ENCODE results near the gene CEP170B.
"Not testable (repeated sequence)": the region's sequence is repeated elsewhere in the genome, so short reads cannot be mapped to it uniquely, and the experiment has no call there.

Gene CEP170B

DNA sequence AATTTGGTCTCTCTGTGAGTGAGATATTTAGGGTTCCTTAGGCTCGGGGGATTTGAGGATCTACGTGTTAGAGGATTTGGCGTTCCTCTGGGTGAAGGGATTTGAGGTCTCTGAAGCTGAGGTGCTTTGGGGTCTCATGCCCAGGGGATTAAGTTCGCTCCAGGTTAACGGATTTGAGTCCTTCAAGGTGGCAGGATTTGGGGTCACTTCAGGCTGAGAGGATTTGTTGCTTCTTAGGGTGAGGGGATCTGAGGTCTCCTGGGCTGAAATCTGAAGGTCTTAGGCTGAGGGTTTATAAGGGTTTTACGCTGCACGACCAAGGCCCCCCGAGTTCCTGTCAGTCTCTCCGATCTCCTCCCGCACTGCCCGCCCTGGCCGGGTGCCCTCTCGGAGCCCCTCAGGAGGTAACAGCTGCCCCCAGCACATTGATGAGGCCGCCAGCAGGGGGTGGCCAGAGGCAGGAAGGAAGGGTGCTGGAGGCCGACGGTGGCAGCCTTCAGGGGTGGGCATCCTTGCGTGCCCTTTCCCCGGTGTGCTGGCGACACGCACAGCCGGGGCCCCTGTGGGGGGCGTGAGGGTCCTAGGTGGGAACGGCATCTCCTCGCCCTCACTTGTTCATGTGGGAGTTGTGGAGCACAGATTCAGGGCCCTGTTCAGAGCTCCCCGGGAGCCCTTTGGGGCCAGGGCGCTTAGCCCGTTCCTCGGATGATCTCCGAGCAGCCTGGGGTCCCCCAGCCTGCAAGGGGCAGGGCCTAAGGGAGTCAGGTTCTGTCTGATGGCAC, 14.3 kb downstream of the CEP170B start:
- peak in 1 of 5 experiments; percentile 6 for DNase-seq

DNA sequence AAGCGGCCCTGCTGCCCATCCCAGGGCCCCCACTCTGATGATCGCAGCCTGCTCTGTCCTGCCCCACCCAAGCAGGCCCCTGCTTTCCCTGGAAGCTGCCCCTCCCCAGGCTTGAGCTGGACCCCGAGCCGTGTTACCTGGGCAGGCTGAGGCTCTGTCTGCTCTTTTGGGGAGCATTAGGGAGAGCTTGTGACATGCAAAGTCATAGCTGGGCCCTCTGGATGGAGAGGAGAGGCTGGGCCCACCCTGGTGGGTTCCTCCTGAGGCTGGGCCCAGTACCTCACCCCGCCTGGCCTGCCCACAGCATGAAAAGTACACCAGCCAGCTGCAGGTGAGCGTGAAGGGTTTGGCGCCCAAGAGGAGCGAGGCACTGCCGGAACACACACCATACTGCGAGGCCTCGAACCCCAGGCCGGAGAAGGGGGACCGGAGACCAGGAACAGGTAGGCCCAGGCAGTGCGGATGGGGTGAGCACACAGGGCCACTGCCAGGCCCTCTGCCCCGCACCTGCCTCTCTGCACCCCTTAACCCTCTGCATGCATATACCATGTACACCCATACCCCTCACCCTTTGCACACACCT, 15.0 kb downstream of the CEP170B start:
- DNase-seq, result no peak

DNA sequence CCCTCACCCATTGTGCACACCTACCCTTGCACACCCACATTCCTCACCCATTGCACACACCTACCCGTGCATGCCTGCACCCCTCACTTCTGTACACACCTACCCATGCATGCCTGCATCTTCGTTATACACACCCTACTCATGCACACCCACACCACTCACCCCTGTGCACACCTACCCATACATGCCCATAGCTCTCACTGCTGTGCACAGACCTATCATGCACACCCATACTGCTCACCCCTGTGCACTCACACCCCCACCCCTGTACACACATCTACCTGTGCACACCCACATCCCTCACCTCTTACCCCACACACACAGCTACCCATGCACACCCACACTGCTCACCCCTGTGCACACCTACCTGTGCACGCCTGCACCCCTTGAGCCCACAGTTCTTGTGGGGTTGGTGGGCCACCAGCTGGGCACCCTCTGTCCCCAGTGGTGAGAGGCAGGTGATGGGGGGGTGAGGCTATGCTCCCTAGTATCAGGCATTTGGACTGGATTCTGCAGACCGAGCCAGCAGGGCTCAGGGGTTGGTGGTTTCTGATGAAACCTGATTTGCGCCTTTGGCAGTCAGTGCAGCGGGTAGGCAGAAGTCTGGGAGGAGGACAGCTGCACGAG, 15.6 kb downstream of the CEP170B start:
- no peak for DNase-seq

DNA sequence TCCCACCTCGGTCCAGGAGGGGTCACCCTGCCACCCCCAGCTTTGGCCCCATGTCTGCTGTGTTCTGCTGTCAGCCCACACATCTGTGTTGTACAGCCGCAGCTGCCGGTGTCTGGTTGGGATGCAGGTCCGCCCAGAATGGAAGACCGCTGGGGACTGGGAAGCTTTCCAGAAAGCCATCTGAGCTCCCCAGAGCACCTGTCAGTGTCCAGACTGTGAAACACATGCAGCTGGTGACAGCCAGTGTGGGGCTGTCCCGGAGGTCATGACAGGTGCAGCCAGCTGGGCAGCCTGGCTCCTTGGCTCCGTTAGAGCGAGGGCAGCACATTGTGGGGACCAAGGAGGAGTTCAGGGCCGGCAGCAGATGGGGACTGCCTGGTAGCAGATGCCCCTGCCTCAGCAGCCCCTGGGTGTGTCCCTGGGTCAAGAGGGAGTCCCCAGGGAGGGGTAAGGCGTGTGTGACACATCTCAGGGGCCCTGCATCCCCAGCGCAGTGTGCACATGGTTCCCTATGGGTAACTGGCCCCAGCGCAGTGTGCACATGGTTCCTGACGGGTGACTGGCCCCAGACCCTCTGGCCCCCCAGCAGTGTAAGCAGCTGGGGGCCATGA, 16.4 kb downstream of the CEP170B start:
- no peak for DNase-seq

DNA sequence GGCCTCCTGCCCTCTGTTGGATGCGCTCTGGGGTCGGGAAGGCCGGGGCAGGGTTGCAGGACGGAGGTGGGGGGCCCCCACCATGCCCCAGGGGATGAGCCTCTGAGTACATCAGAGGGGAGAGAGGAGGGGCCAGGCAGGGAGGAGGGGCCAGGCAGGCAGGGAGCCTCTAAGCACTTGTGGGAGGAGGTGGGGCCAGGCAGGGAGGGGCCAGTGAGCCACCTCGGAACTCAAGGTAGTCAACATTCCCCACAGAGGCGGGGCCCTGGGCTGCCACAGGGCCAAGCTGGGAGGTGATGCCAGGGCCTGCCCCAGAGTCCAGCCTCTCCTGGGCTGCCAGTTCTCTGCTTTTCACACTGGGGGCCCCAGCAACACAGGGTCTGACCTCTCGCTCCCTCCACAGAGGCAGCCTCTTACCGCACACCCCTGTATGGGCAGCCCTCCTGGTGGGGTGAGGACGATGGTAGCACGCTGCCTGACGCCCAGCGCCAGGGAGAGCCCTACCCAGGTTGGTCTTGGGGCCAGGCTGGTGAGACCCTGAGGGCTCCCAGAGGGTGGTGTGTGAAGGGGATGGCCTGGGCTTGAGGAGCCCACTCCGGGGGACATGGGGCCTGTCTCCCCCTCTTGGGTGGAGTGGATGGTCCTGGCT, 17.4 kb downstream of the CEP170B start:
- peak in 1 of 5 experiments; percentile 7 for DNase-seq

GRCh38 chr14:104882991-104883660, 18.1 kb downstream of the CEP170B start:
- DNase-seq, result no peak

- DNase-seq, result peak in 1 of 5 experiments; percentile 7
Observed at GRCh38 chr14:104883681-104884361, 18.8 kb downstream of the CEP170B start.

DNA sequence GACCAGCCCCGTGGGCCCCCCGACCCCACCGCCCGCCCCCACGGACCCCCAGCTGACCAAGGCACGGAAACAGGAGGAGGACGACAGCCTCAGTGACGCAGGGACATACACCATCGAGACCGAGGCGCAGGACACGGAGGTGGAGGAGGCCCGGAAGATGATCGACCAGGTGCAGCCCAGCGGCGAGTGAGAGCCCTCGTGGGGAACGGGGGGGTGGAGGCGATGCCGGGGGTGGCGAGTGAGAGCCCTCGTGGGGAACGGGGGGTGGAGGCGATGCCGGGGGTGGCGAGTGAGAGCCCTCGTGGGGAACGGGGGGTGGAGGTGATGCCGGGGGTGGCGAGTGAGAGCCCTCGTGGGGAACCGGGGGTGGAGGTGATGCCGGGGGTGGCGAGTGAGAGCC, 19.3 kb downstream of the CEP170B start:
- DNase-seq, result not testable (repeated sequence)

- peak in 2 of 5 experiments; percentile 3 to 7 for DNase-seq
Observed at GRCh38 chr14:104885031-104885972, 20.2 kb downstream of the CEP170B start.

DNA sequence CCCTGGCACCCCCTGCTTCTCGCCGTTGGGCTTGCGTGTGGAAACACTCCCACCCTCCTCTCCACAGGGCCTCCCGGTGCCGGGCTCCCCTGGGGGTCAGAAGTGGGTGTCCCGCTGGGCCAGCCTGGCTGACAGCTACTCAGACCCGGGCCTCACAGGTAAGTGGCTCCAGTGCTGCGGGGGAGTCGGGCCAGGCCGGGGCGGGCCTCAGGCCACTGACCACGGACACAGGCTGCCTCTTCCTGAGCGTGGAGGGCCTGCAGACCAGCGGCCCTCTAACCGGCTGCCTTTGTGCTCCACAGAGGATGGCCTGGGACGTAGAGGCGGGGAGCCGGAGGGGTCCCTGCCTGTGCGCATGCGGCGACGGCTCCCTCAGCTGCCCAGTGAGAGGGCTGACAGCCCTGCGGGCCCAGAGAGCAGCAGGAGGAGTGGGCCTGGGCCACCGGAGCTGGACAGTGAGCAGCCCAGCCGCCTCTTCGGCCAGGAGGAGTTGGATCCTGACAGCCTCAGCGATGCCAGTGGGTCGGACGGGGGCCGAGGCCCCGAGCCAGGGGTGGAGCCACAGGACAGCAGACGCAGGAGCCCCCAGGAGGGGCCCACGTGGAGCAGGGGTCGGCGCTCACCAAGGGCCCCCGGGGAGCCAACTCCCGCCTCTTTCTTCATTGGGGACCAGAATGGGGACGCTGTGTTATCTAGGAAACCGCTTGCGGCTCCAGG, 21.1 kb downstream of the CEP170B start:
- peak in 2 of 5 experiments; percentile 3 to 5 for DNase-seq

GRCh38 chr14:104886690-104887622, 21.9 kb downstream of the CEP170B start:
- DNase-seq, result peak in 2 of 5 experiments; percentile 3 to 7

GRCh38 chr14:104887623-104888488, 22.8 kb downstream of the CEP170B start:
- peak in 2 of 5 experiments; percentile 1 to 6 for DNase-seq

GRCh38 chr14:104888489-104889374, 23.7 kb downstream of the CEP170B start:
- peak in 2 of 5 experiments; percentile 2 to 6 for DNase-seq

DNA sequence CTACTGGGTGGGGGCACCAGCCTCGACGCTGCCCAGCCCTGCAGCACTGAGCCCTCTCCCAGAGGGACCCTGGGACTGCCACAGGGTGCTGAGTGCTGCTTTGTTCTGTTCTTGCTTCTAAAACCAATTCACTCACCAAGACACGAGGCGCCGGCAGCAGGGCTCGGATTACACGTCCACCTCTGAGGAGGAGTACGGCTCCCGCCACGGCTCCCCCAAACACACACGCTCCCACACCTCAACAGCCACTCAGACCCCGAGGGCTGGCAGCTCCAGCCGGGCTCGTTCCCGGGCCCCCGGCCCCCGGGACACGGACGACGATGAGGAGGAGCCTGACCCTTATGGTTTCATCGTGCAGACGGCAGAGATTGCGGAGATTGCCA, 24.3 kb downstream of the CEP170B start:
- peak in 1 of 5 experiments; percentile 1 for DNase-seq

GRCh38 chr14:104890292-104890691, 25.2 kb downstream of the CEP170B start:
- not testable (repeated sequence) for DNase-seq

DNA sequence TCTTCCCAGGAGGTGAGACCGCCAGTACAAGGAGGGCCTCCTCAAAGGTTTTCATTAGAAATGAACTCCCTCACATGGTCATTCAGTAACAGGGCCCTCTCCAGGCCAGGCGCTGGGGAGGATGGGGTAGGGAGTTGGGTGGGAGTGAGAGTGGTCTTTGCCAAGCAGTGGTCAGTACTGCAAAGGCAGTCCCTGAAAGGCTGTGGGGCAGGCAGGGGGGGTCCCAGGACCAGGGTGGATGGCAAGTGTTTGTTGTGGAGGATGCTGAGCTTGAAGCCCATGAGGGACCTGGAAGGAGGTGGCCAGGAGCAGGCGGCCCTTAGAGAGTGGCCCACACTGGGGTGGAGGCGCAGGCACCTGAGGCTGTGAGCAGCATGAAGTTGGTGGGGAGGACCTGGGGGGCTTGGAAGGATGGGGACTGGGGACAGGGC, 26.1 kb downstream of the CEP170B start:
- no peak for DNase-seq

All from T-helper 2 cell (primary cell).